ENCODE results near the gene GCNT1. TPM values are rescaled to one million over a fixed set of nuclear protein-coding genes. Genes with fewer than 3 reads are reported as not detected.

GCNT1 gene
- total and polyA plus RNA-seq, 2 donors (not counting 1 experiment from before 2014, with no cell fraction given): 9.1 to 31.0 TPM

DNA sequence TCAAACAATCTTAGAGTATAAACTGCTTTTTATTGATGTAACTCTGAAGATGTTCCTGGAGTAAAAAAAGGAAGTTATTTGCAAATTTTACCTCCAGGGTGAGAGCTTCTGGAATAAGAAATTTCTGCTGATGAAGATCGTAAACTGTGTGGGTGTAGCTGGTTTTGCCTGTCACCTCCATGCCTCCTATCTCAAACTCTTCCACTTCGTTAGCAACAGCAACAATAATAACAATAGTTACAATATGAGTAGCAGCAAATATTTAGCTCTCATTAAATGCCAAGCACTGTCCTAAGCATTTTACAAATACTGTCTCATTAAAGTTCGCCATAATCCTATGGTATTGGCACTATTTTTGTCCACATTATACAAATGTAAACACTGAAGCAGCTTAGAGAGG lies 57.9 kb downstream of the GCNT1 start:
- H3K4me1 ChIP-seq (ENCODE audit: control insufficient read depth in 2 of 2, insufficient read depth in 2 of 2, low read length in 2 of 2): no peaks in the 10 kb centered on the region
- Mint-ChIP-seq H3K4me3 (no peak overlapping the region), H3K27ac (no peak overlapping the region), H3K9me3 (ENCODE audit: insufficient read depth) (peaks cover 2% of the 10 kb centered on the region), H3K4me1 (peaks cover 7% of the 10 kb centered on the region), H3K27me3 (no peaks in the 10 kb centered on the region)
- no peaks in the 10 kb centered on the region for H3K79me2 ChIP-seq (ENCODE audit: control insufficient read depth, insufficient read depth, low read length)
- H3K9me3 ChIP-seq (ENCODE audit: control extremely low read depth in 1 of 3, control insufficient read depth in 2 of 3, insufficient read depth in 1 of 3, low read length in 2 of 3): no peaks in the 10 kb centered on the region
- H3K9ac ChIP-seq (ENCODE audit: low read length): no peak overlapping the region
- DNase-seq (no peak), ATAC-seq (ENCODE audit: low read depth) (no peak)
- no peak overlapping the region for H3K4me2 ChIP-seq (replicated peaks; ENCODE audit: low read depth, low read length, poor library complexity, severe bottlenecking)
- H3K36me3 ChIP-seq (replicated peaks in 1 of 2; ENCODE audit: control extremely low read depth in 1 of 2, control insufficient read depth in 1 of 2, extremely low read depth in 1 of 2, insufficient read depth in 2 of 2, low read length in 1 of 2): peaks cover 0 to 3% of the 10 kb centered on the region in 2 experiments
- no peaks in the 10 kb centered on the region for H4K20me1 ChIP-seq (ENCODE audit: control insufficient read depth, insufficient read depth, low read length, poor library complexity, severe bottlenecking)
- WGBS (ENCODE audit: insufficient coverage): 75% methylated on average over 1 of the region's 3 CpGs
- ChIA-PET CTCF (no interaction called here), POLR2A (no interaction called here)
- no peak overlapping the region for H3K27ac ChIP-seq (ENCODE audit: low read length in 2 of 2)
- H3K4me3 ChIP-seq (ENCODE audit: control extremely low read depth in 1 of 5, extremely low read depth in 1 of 5, insufficient read depth in 1 of 5, low read depth in 2 of 5, low read length in 4 of 5): no peak overlapping the region
- TF ChIP-seq, protein P1, sequence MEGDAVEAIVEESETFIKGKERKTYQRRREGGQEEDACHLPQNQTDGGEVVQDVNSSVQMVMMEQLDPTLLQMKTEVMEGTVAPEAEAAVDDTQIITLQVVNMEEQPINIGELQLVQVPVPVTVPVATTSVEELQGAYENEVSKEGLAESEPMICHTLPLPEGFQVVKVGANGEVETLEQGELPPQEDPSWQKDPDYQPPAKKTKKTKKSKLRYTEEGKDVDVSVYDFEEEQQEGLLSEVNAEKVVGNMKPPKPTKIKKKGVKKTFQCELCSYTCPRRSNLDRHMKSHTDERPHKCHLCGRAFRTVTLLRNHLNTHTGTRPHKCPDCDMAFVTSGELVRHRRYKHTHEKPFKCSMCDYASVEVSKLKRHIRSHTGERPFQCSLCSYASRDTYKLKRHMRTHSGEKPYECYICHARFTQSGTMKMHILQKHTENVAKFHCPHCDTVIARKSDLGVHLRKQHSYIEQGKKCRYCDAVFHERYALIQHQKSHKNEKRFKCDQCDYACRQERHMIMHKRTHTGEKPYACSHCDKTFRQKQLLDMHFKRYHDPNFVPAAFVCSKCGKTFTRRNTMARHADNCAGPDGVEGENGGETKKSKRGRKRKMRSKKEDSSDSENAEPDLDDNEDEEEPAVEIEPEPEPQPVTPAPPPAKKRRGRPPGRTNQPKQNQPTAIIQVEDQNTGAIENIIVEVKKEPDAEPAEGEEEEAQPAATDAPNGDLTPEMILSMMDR (IDR thresholded peaks at IDR 0.05): no peak
- no peak for TF ChIP-seq EZH2 (IDR thresholded peaks at IDR 0.05; ENCODE audit: borderline replicate concordance, insufficient read depth, low read depth, low read length, poor library complexity, severe bottlenecking)
- H2AFZ ChIP-seq (ENCODE audit: insufficient read depth, low read depth, low read length, poor library complexity, severe bottlenecking): no peak overlapping the region
- H3K27me3 ChIP-seq (replicated peaks in 1 of 4; ENCODE audit: control extremely low read depth in 1 of 4, control insufficient read depth in 3 of 4, insufficient read depth in 4 of 4, low read length in 3 of 4): no peaks in the 10 kb centered on the region
- intact Hi-C loops (cut with micrococcal nuclease): no loop called here

DNA sequence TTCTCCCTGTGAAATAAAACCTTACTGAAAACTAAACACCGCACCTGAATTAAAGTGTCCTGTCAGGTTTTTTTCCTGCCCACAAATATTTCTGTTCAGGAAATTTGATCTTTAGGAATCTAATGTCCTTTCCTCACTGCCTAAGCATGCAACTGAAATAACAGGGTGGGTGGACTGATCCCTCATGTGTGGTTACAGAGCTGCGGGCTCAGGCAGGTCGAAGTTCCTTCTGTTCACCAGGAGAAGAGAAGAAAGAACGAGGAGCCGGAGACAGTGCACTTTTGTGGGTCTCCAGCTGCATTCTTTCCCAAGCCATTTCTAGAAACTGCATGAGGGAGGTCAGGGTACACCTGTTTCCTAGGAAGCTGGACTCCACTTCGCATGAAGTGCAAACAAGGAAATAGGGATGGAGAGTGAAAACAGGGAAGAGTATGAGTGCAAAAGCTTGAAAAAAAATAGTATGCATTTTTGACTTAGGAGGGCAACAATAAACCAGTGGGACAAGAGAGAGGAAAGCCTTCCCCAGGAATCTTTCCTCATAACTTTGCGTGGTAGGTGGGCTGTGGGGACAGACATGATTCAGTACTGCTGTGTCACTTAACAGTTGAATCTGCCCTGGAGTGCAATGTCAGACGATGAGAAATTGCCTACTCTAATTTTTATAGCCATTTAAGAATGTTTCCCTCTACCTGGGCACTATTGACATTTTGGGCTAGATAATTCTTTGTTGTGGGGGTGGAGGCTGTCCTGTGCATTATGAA lies 60.3 kb downstream of the GCNT1 start:
- ChIA-PET CTCF (interaction anchor here (0.9 kb wide), 1 partner anchor 11 kb away, joined by 3 read pairs; no protein-coding TSS in a partner anchor), POLR2A (no interaction called here)
- ATAC-seq (ENCODE audit: low read depth) (no peak), DNase-seq (no peak)
- Mint-ChIP-seq H3K4me3 (no peak overlapping the region), H3K27ac (no peak overlapping the region), H3K4me1 (peaks cover 7% of the 10 kb centered on the region), H3K27me3 (no peaks in the 10 kb centered on the region), H3K9me3 (ENCODE audit: insufficient read depth) (peaks cover under 1% of the 10 kb centered on the region)
- Histone ChIP-seq H3K9me3 (ENCODE audit: control extremely low read depth in 1 of 3, control insufficient read depth in 2 of 3, insufficient read depth in 1 of 3, low read length in 2 of 3) (peaks cover 0 to 3% (median 0%) of the 10 kb centered on the region in 3 donors), H3K27ac (ENCODE audit: low read length in 2 of 2) (no peak overlapping the region), H3K79me2 (ENCODE audit: control insufficient read depth, insufficient read depth, low read length) (no peaks in the 10 kb centered on the region), H4K20me1 (ENCODE audit: control insufficient read depth, insufficient read depth, low read length, poor library complexity, severe bottlenecking) (no peaks in the 10 kb centered on the region), H3K27me3 (replicated peaks in 1 of 4; ENCODE audit: control extremely low read depth in 1 of 4, control insufficient read depth in 3 of 4, insufficient read depth in 4 of 4, low read length in 3 of 4) (no peaks in the 10 kb centered on the region), H3K4me2 (replicated peaks; ENCODE audit: low read depth, low read length, poor library complexity, severe bottlenecking) (no peak overlapping the region), H3K4me3 (ENCODE audit: control extremely low read depth in 1 of 5, extremely low read depth in 1 of 5, insufficient read depth in 1 of 5, low read depth in 2 of 5, low read length in 4 of 5) (no peak overlapping the region), H2AFZ (ENCODE audit: insufficient read depth, low read depth, low read length, poor library complexity, severe bottlenecking) (no peak overlapping the region), H3K4me1 (ENCODE audit: control insufficient read depth in 2 of 2, insufficient read depth in 2 of 2, low read length in 2 of 2) (no peaks in the 10 kb centered on the region), H3K9ac (ENCODE audit: low read length) (no peak overlapping the region), H3K36me3 (replicated peaks in 1 of 2; ENCODE audit: control extremely low read depth in 1 of 2, control insufficient read depth in 1 of 2, extremely low read depth in 1 of 2, insufficient read depth in 2 of 2, low read length in 1 of 2) (peaks cover 0 to 3% of the 10 kb centered on the region in 2 experiments)
- 97% methylated on average over 5 of the region's 8 CpGs for WGBS (ENCODE audit: insufficient coverage)
- intact Hi-C loops (cut with micrococcal nuclease): no loop called here
- TF ChIP-seq, protein P1 (IDR thresholded peaks at IDR 0.05): no peak
- TF ChIP-seq EZH2 (IDR thresholded peaks at IDR 0.05; ENCODE audit: borderline replicate concordance, insufficient read depth, low read depth, low read length, poor library complexity, severe bottlenecking): no peak
